HepG2 (cell line): ENCODE results near the gene HS3ST3B1. TPM values are rescaled to one million over a fixed set of nuclear protein-coding genes. Genes with fewer than 3 reads are reported as not detected.

Source experiments
- FOXC1 ChIP-seq: sonication (generic); formaldehyde crosslinking; IDR thresholded peaks from 2 replicates; pipeline ENCODE4 v1.8.0; 2022; ENCODE audit warnings: mild to moderate bottlenecking, missing genetic modification reagents, borderline replicate concordance
- GFI1 ChIP-seq: sonication (generic); formaldehyde crosslinking; IDR thresholded peaks from 2 replicates; pipeline ENCODE4 v1.5.0; 2020; ENCODE audit warnings: missing genetic modification reagents, mild to moderate bottlenecking, borderline replicate concordance
- MYPOP ChIP-seq: sonication (generic); formaldehyde crosslinking; IDR thresholded peaks from 2 replicates; pipeline ENCODE4 v1.8.1; 2023; ENCODE audit warnings: mild to moderate bottlenecking, moderate library complexity, missing genetic modification reagents
- NR2F1 ChIP-seq, 2 experiments: fragments of 450-650 bp in 1 of 2; formaldehyde crosslinking in 1 of 2; IDR thresholded peaks; 2 replicates each; pipeline versions ENCODE4 v1.5.0 to v1.6.1; 2016 to 2020; ENCODE audit warnings: mild to moderate bottlenecking in 1 of 2, missing compliant biosample characterization in 1 of 2, missing genetic modification reagents in 1 of 2, moderate library complexity in 1 of 2
- PITX1 ChIP-seq: sonication (generic); formaldehyde crosslinking; IDR thresholded peaks from 2 replicates; pipeline ENCODE4 v1.5.1; 2020; ENCODE audit warnings: mild to moderate bottlenecking, missing genetic modification reagents
- STAT5B ChIP-seq: sonication (generic); formaldehyde crosslinking; IDR thresholded peaks from 2 replicates; pipeline ENCODE4 v1.4.0; 2020; ENCODE audit warnings: missing genetic modification reagents
- SUZ12 ChIP-seq: fragments of 150-350 bp; IDR thresholded peaks from 2 replicates; pipeline ENCODE4 v1.6.1; 2014; ENCODE audit warnings: low read depth, low read length
- TEAD2 ChIP-seq: sonication (generic); formaldehyde crosslinking; IDR thresholded peaks from 2 replicates; pipeline ENCODE4 v1.9.0; 2021; ENCODE audit warnings: missing genetic modification reagents
- THAP9 ChIP-seq: sonication (generic); formaldehyde crosslinking; IDR thresholded peaks from 2 replicates; pipeline ENCODE4; 2020; ENCODE audit warnings: missing genetic modification reagents, mild to moderate bottlenecking, borderline replicate concordance
- TP53 ChIP-seq: sonication (generic); formaldehyde crosslinking; conservative IDR thresholded peaks from 2 replicates; pipeline ENCODE4 v1.4.0; 2020; ENCODE audit warnings: missing genetic modification reagents
- U2AF1 ChIP-seq: fragments of 200-400 bp; formaldehyde crosslinking; optimal IDR thresholded peaks from 2 replicates; pipeline ENCODE3; 2017; ENCODE audit warnings: mild to moderate bottlenecking, low read depth, low read length
- UBTF ChIP-seq: sonication (generic); formaldehyde crosslinking; IDR thresholded peaks from 2 replicates; pipeline ENCODE4 v1.4.0; 2020; ENCODE audit warnings: mild to moderate bottlenecking, missing genetic modification reagents
- WIZ ChIP-seq: sonication (generic); formaldehyde crosslinking; IDR thresholded peaks from 2 replicates; pipeline ENCODE4 v1.5.1; 2020; ENCODE audit warnings: mild to moderate bottlenecking, missing genetic modification reagents
- XRCC5 ChIP-seq: fragments of 200-400 bp; formaldehyde crosslinking; optimal IDR thresholded peaks from 2 replicates; pipeline ENCODE3; 2017; ENCODE audit warnings: mild to moderate bottlenecking, low read length
- ZEB1 ChIP-seq: IDR thresholded peaks from 2 replicates; pipeline ENCODE4 v1.6.1; 2012; ENCODE audit warnings: mild to moderate bottlenecking, low read depth, inconsistent platforms; ENCODE audit not compliant: insufficient replicate concordance
- ZNF34 ChIP-seq: sonication (generic); formaldehyde crosslinking; IDR thresholded peaks from 2 replicates; pipeline ENCODE4 v1.4.0; 2020; ENCODE audit warnings: mild to moderate bottlenecking, missing genetic modification reagents, borderline replicate concordance
- ZNF530 ChIP-seq: sonication (generic); formaldehyde crosslinking; IDR thresholded peaks from 2 replicates; pipeline ENCODE4 v1.5.0; 2020; ENCODE audit warnings: low read depth, mild to moderate bottlenecking, missing genetic modification reagents
- ZNF562 ChIP-seq: sonication (generic); formaldehyde crosslinking; IDR thresholded peaks from 2 replicates; pipeline ENCODE4 v1.8.0; 2022; ENCODE audit warnings: missing genetic modification reagents, borderline replicate concordance
- ZNF580 ChIP-seq: IDR thresholded peaks from 2 replicates; pipeline ENCODE4 v1.6.1; 2016; ENCODE audit warnings: low read depth, borderline replicate concordance
- ZNF710 ChIP-seq: sonication (generic); formaldehyde crosslinking; IDR thresholded peaks from 2 replicates; pipeline ENCODE4 v1.5.0; 2020; ENCODE audit warnings: mild to moderate bottlenecking, missing genetic modification reagents, borderline replicate concordance
- ZNF782 ChIP-seq: sonication (generic); formaldehyde crosslinking; IDR thresholded peaks from 2 replicates; pipeline ENCODE4 v1.4.0; 2020; ENCODE audit warnings: missing genetic modification reagents, mild to moderate bottlenecking, borderline replicate concordance
- polyA plus RNA-seq, 8 experiments: library from polyadenylated mRNA; depleted of rRNA in 3 of 8; stranded (reverse) in 7 of 8; unstranded in 1 of 8; fragments of >200 nt; fragmentation: Illumina TruSeq in 4 of 8; extraction: Trizol in 4 of 8; gene quantifications; 2 replicates each; pipeline versions ENCODE4 v1.2.1 to v1.2.3, GENCODE V29; 2011 to 2016; ENCODE audit warnings: low read depth in 4 of 8, missing spikeins in 1 of 8, mixed read lengths in 1 of 8; ENCODE audit not compliant: insufficient read depth in 1 of 8
- total RNA-seq, 5 experiments: library from RNA; depleted of rRNA; stranded (reverse); fragments of >200 nt; fragmentation: Illumina TruSeq; extraction: Trizol; gene quantifications; 2 replicates each; pipeline ENCODE4 v1.2.3, GENCODE V29; 2016; ENCODE audit warnings: low read depth in 1 of 5

HS3ST3B1 gene
- total and polyA plus RNA-seq, 2 of the 13 experiments (the other 11 are each of a cell fraction or from before 2014, with no cell fraction given) = 15.7 to 39.5 TPM

- TF ChIP-seq MYPOP (CRISPR knock-in tag) (no peak), SUZ12 (no peak), ZNF562 (CRISPR knock-in tag) (no peak), NR2F1 (CRISPR knock-in tag; IDR thresholded peaks at IDR 0.05) (no peak; a peak in 1 of 4 replicates), TEAD2 (CRISPR knock-in tag) (no peak), ZNF530 (no peak), U2AF1 (no peak), XRCC5 (peak; percentile 66), GFI1 (no peak), STAT5B (CRISPR knock-in tag) (0 out of 2 replicates have a peak, but pooled peaks have one; percentile 40), ZNF34 (CRISPR knock-in tag) (no peak), UBTF (CRISPR knock-in tag) (no peak), THAP9 (CRISPR knock-in tag) (no peak), WIZ (no peak), ZNF710 (CRISPR knock-in tag) (no peak), PITX1 (CRISPR knock-in tag) (peak; percentile 24; the same call in 1 of the 2 replicates), ZEB1 (no peak), TP53 (CRISPR knock-in tag) (no peak), ZNF580 (CRISPR knock-in tag) (no peak; the same call in 1 of the 2 replicates), FOXC1 (CRISPR knock-in tag) (no peak), ZNF782 (CRISPR knock-in tag) (no peak)
Measured at GRCh38 chr17:14373614-14374259, 72.9 kb downstream of the HS3ST3B1 start (continued).
